IMR-90 (cell line): ENCODE results near the gene EHD4. TPM values are rescaled to one million over a fixed set of nuclear protein-coding genes. Genes with fewer than 3 reads are reported as not detected.

Experiments used
- ATAC-seq: fragments of 200-7000 bp; cut with Tn5 transposase; 2 replicates; pipeline ENCODE4 v1.9.1; 2020; ENCODE audit warnings: low read depth, mild to moderate bottlenecking, moderate library complexity
- BruUV-seq: library from RNA; stranded (reverse); fragments of 400-500 nt; replicated peaks from 2 replicates; lab custom pipeline; 2021; lab: Mats Ljungman, UMichigan
- CTCF ChIA-PET: fragments of 300-600 bp; formaldehyde crosslinking; extraction: SDS; loops from one replicate; lab custom pipeline; 2021; ENCODE audit warnings: antibody characterized with exemption; lab: Yijun Ruan, JAX
- POLR2A ChIA-PET: fragments of 300-600 bp; sonication (Branson Sonifier 250); formaldehyde crosslinking; loops from one replicate; lab custom pipeline; 2022; ENCODE audit warnings: antibody characterized with exemption; ENCODE audit not compliant: unreplicated experiment; lab: Charles Lee
- DNase-seq: peaks from one replicate; pipeline ENCODE4 v3.0.0; 2013
- H2AFZ ChIP-seq: replicated peaks from 2 replicates; pipeline ENCODE3; 2013; ENCODE audit warnings: low read length, mild to moderate bottlenecking; ENCODE audit not compliant: poor library complexity
- H2AK5ac ChIP-seq: 2 replicates; pipeline ENCODE4 v1.6.1; 2013; ENCODE audit warnings: low read depth, low read length, inconsistent platforms
- H2AK9ac ChIP-seq: replicated peaks from 2 replicates; pipeline ENCODE3; 2013; ENCODE audit warnings: mild to moderate bottlenecking, low read depth, low read length, moderate library complexity; ENCODE audit not compliant: poor library complexity
- H2BK120ac ChIP-seq: 2 replicates; pipeline ENCODE4 v1.6.1; 2013; ENCODE audit warnings: low read depth, low read length, inconsistent platforms
- H2BK15ac ChIP-seq: 3 replicates; pipeline ENCODE4 v1.6.1; 2013; ENCODE audit warnings: low read depth, low read length, inconsistent platforms
- H2BK20ac ChIP-seq: 2 replicates; pipeline ENCODE4 v1.6.1; 2013; ENCODE audit warnings: low read depth, mild to moderate bottlenecking, inconsistent platforms, low read length, moderate library complexity
- H2BK5ac ChIP-seq: 2 replicates; pipeline ENCODE4 v1.6.1; 2013; ENCODE audit warnings: mild to moderate bottlenecking, low read depth, low read length, inconsistent platforms; ENCODE audit not compliant: poor library complexity, severe bottlenecking
- H3K14ac ChIP-seq: replicated peaks from 2 replicates; pipeline ENCODE4 v1.6.1; 2013; ENCODE audit warnings: low read depth, low read length, inconsistent platforms
- H3K18ac ChIP-seq: 2 replicates; pipeline ENCODE4 v1.6.1; 2013; ENCODE audit warnings: low read depth, low read length, control low read depth
- H3K23ac ChIP-seq: 2 replicates; pipeline ENCODE4 v1.6.1; 2013; ENCODE audit warnings: low read depth, low read length, inconsistent platforms
- H3K27ac ChIP-seq: 2 replicates; pipeline ENCODE4 v1.5.1; 2013; ENCODE audit warnings: mild to moderate bottlenecking, control low read depth, low read length; ENCODE audit not compliant: insufficient read depth
- H3K27me3 ChIP-seq: 2 replicates; pipeline ENCODE4 v1.6.1; 2013; ENCODE audit warnings: low read length; ENCODE audit not compliant: control insufficient read depth, insufficient read depth
- H3K36me3 ChIP-seq: 2 replicates; pipeline ENCODE4 v1.6.1; 2013; ENCODE audit warnings: low read length, mixed read lengths; ENCODE audit not compliant: control insufficient read depth, insufficient read depth
- H3K4ac ChIP-seq: 2 replicates; pipeline ENCODE4 v1.6.1; 2013; ENCODE audit warnings: low read depth, low read length, inconsistent platforms
- H3K4me1 ChIP-seq: 2 replicates; pipeline ENCODE4 v1.6.1; 2013; ENCODE audit warnings: low read length, mixed read lengths; ENCODE audit not compliant: control insufficient read depth, insufficient read depth
- H3K4me2 ChIP-seq: 2 replicates; pipeline ENCODE4 v1.6.1; 2013; ENCODE audit warnings: low read depth, mild to moderate bottlenecking, control low read depth, low read length, moderate library complexity
- H3K4me3 ChIP-seq: 2 replicates; pipeline ENCODE4 v1.5.1; 2013; ENCODE audit warnings: low read depth, mild to moderate bottlenecking, control low read depth, low read length, moderate library complexity; ENCODE audit not compliant: insufficient read depth
- H3K56ac ChIP-seq: 2 replicates; pipeline ENCODE4 v1.6.1; 2013; ENCODE audit warnings: low read length, inconsistent platforms; ENCODE audit not compliant: insufficient read depth; ENCODE audit errors: extremely low read depth
- H3K79me1 ChIP-seq, 2 experiments: 2 replicates each; pipeline ENCODE4 v1.6.1; 2013; ENCODE audit warnings: low read length in 2 of 2, inconsistent platforms in 1 of 2, low read depth in 1 of 2
- H3K9ac ChIP-seq: 2 replicates; pipeline ENCODE4 v1.6.1; 2013; ENCODE audit warnings: low read depth, low read length, control low read depth
- H3K9me1 ChIP-seq: 2 replicates; pipeline ENCODE4 v1.6.1; 2013; ENCODE audit warnings: low read length, inconsistent platforms; ENCODE audit not compliant: insufficient read depth
- H3K9me3 ChIP-seq: 2 replicates; pipeline ENCODE4 v1.6.1; 2013; ENCODE audit warnings: low read length; ENCODE audit not compliant: control insufficient read depth, insufficient read depth
- H4K20me1 ChIP-seq: 2 replicates; pipeline ENCODE4 v1.6.1; 2013; ENCODE audit warnings: low read length, inconsistent platforms; ENCODE audit not compliant: insufficient read depth
- H4K5ac ChIP-seq: 2 replicates; pipeline ENCODE4 v1.6.1; 2013; ENCODE audit warnings: mild to moderate bottlenecking, low read depth, low read length, control low read depth
- H4K8ac ChIP-seq, 2 experiments: 2 replicates each; pipeline ENCODE4 v1.6.1; 2013; ENCODE audit warnings: low read depth in 2 of 2, low read length in 2 of 2, control low read depth in 1 of 2, inconsistent platforms in 1 of 2
- H4K91ac ChIP-seq: 2 replicates; pipeline ENCODE4 v1.6.1; 2013; ENCODE audit warnings: low read depth, low read length, inconsistent platforms; ENCODE audit not compliant: insufficient read depth
- BHLHE40 ChIP-seq: fragments of 150-350 bp; IDR thresholded peaks from 2 replicates; pipeline ENCODE4 v1.6.1; 2016; ENCODE audit warnings: mild to moderate bottlenecking, low read depth, low read length
- CEBPB ChIP-seq: IDR thresholded peaks from 2 replicates; pipeline ENCODE4 v1.6.1; 2012; ENCODE audit warnings: low read depth, low read length, improper control_type of control experiment
- CTCF ChIP-seq: conservative IDR thresholded peaks from 2 replicates; pipeline ENCODE4 v1.5.1; 2012; ENCODE audit warnings: mild to moderate bottlenecking, low read depth, low read length, improper control_type of control experiment
- ELK1 ChIP-seq: fragments of 150-350 bp; IDR thresholded peaks from 2 replicates; pipeline ENCODE4 v1.6.1; 2016; ENCODE audit warnings: low read depth, mild to moderate bottlenecking, low read length, moderate library complexity, borderline replicate concordance
- MAFK ChIP-seq: IDR thresholded peaks from 2 replicates; pipeline ENCODE4 v1.6.1; 2012; ENCODE audit warnings: low read depth, low read length, improper control_type of control experiment
- MAZ ChIP-seq: IDR thresholded peaks from 2 replicates; pipeline ENCODE4 v1.6.1; 2012; ENCODE audit warnings: low read depth, mild to moderate bottlenecking, low read length, improper control_type of control experiment, moderate library complexity, borderline replicate concordance
- MXI1 ChIP-seq: IDR thresholded peaks from 2 replicates; pipeline ENCODE4 v1.6.1; 2012; ENCODE audit warnings: low read depth, mild to moderate bottlenecking, low read length, moderate library complexity, borderline replicate concordance
- NFE2L2 ChIP-seq: fragments of 150-350 bp; IDR thresholded peaks from 2 replicates; pipeline ENCODE4 v1.6.1; 2016; ENCODE audit warnings: low read depth, mild to moderate bottlenecking, low read length
- POLR2A ChIP-seq: IDR thresholded peaks from 2 replicates; pipeline ENCODE4 v1.6.1; 2012; ENCODE audit warnings: mild to moderate bottlenecking, low read depth, low read length
- RCOR1 ChIP-seq: IDR thresholded peaks from 2 replicates; pipeline ENCODE4 v1.6.1; 2012; ENCODE audit warnings: mild to moderate bottlenecking, low read length, improper control_type of control experiment; ENCODE audit not compliant: insufficient replicate concordance
- RFX5 ChIP-seq: IDR thresholded peaks from 2 replicates; pipeline ENCODE4 v1.8.0; 2012; ENCODE audit warnings: low read depth, mild to moderate bottlenecking, low read length, moderate library complexity
- SMC3 ChIP-seq: fragments of 150-350 bp; IDR thresholded peaks from 2 replicates; pipeline ENCODE4 v1.6.1; 2016; ENCODE audit warnings: low read depth, mild to moderate bottlenecking, antibody characterized with exemption, low read length, moderate library complexity
- USF2 ChIP-seq: fragments of 150-350 bp; IDR thresholded peaks from 2 replicates; pipeline ENCODE4 v1.6.1; 2017; ENCODE audit warnings: mild to moderate bottlenecking, antibody characterized with exemption, low read length, low read depth
- WGBS, 2 experiments: methylation state at CpG; one replicate each; pipeline versions ENCODE4 v1.1.5 to v1.1.7; 2013; ENCODE audit warnings: missing lambda C conversion rate in 2 of 2; ENCODE audit not compliant: insufficient read length in 1 of 2; ENCODE audit errors: extremely low coverage in 2 of 2; 5-methylcytosine and 5-hydroxymethylcytosine counted together
- dilution Hi-C: fragments of 300-500 bp; cut with HindIII; formaldehyde crosslinking; loops from one replicate; pipeline ENCODE4 v1.14.3; 2018; ENCODE audit warnings: low sequenced_read_pairs; ENCODE audit not compliant: unreplicated experiment
- in situ Hi-C: fragments of 300-500 bp; cut with MboI; formaldehyde crosslinking; loops from 3 replicates; pipeline ENCODE4 v1.14.3; 2019; ENCODE audit warnings: low sequenced_read_pairs, inconsistent platforms, mixed read lengths
- intact Hi-C: fragments of 100-400 bp; cut with micrococcal nuclease; formaldehyde crosslinking; loops from 2 replicates; pipeline ENCODE4 v1.10.0; 2022
- polyA plus RNA-seq, 3 experiments: library from polyadenylated mRNA; depleted of rRNA; stranded (reverse); fragments of >200 nt; gene quantifications; 2 replicates each; pipeline ENCODE4 v1.2.3, GENCODE V29; 2012; ENCODE audit warnings: low replicate concordance in 1 of 3
- total RNA-seq: library from RNA; depleted of rRNA; stranded (reverse); fragments of >200 nt; gene quantifications from 2 replicates; pipeline ENCODE4 v1.2.3, GENCODE V29; 2012

The EHD4 gene
- total and polyA plus RNA-seq, 2 of the 4 experiments (the other 2 are of a cell fraction): 21.0 to 29.0 TPM

- peaks cover 29% of the 10 kb centered on the region for H3K4me1 ChIP-seq
- H2BK5ac ChIP-seq: no peak overlapping the region
- intact Hi-C loops (loop anchor here (5.0 kb wide), 1 partner anchor 125 kb away; no protein-coding TSS in a partner anchor), dilution Hi-C loops (no loop called here), in situ Hi-C loops (no loop called here)
- H3K23ac ChIP-seq: peak overlapping the region; percentile 64; the same call in 1 of the 2 replicates
- TF ChIP-seq POLR2A (no peak), MXI1 (no peak), CTCF (no peak), BHLHE40 (no peak), MAFK (no peak), CEBPB (no peak), SMC3 (no peak), USF2 (no peak), RFX5 (no peak), NFE2L2 (no peak), MAZ (no peak), RCOR1 (no peak), ELK1 (no peak)
- H2BK20ac ChIP-seq: peak overlapping the region; percentile 27
- no peak overlapping the region for H2AFZ ChIP-seq
- H4K20me1 ChIP-seq: peaks cover 14% of the 10 kb centered on the region; the same call in 1 of the 2 replicates
- no TSS peak for BruUV-seq
- peak overlapping the region; percentile 9 for H2AK9ac ChIP-seq
- H3K4me3 ChIP-seq: no peak overlapping the region
- peak overlapping the region in 1 of 2 experiments; percentile 6; a peak in 1 of 4 replicates for H4K8ac ChIP-seq
- H3K18ac ChIP-seq: no peak overlapping the region
- peak overlapping the region; percentile 80 for H3K4ac ChIP-seq
- no peak overlapping the region for H4K5ac ChIP-seq
- peaks cover 40 to 81% of the 10 kb centered on the region in 2 experiments for H3K79me1 ChIP-seq
- no peak for DNase-seq
- peak overlapping the region; percentile 73 for H3K14ac ChIP-seq
- H4K91ac ChIP-seq: 0 out of 2 replicates have a peak overlapping the region, but pooled peaks have one; percentile 54
- no peaks in the 10 kb centered on the region for H3K27me3 ChIP-seq
- peaks cover 44% of the 10 kb centered on the region for H3K9me1 ChIP-seq
- peak overlapping the region; percentile 54; the same call in 1 of the 3 replicates for H2BK15ac ChIP-seq
- no peaks in the 10 kb centered on the region for H3K9me3 ChIP-seq
- no peaks in the 10 kb centered on the region for H3K36me3 ChIP-seq
- POLR2A ChIA-PET: no interaction called here
- H3K27ac ChIP-seq: no peak overlapping the region
- ATAC-seq: no peak
- H2BK120ac ChIP-seq: peak overlapping the region; percentile 75; the same call in 1 of the 2 replicates
- WGBS, 2 experiments: 75% methylated on average over 4 of the region's 16 CpGs; no CpG with 5 or more reads in 1 of the 2 experiments
- peak overlapping the region; percentile 85 for H2AK5ac ChIP-seq
- no peak overlapping the region for H3K56ac ChIP-seq
- no peak overlapping the region for H3K4me2 ChIP-seq
- CTCF ChIA-PET: no interaction called here
- no peak overlapping the region for H3K9ac ChIP-seq
Observed at GRCh38 chr15:41932511-41933289, 39.7 kb downstream of the EHD4 start.
